Heart left ventricle (tissue), 13 donors: ENCODE data around the gene SH3BGR.

Experiments used
- POLR2A ChIP-seq, 2 donors: fragments of 450-650 bp; IDR thresholded peaks; one replicate each; pipeline ENCODE4 v1.6.1; 2017; ENCODE audit warnings: antibody characterized with exemption in 2 of 2, mild to moderate bottlenecking in 2 of 2, moderate library complexity in 2 of 2
- TF ChIP-seq, protein P1 (sequence below), 12 donors: fragments of 200-600 bp; sonication (generic) in 4 of 12; IDR thresholded peaks; one replicate each; pipeline versions ENCODE4 v1.5.0 to v1.8.0; 2018 to 2022; ENCODE audit warnings: antibody characterized with exemption in 12 of 12, mild to moderate bottlenecking in 5 of 12
- donor health status: ischemic (EF 13 %, LVEDD 7.1; RV severe dilation, severe dysfunction).
- donor health status: DM: no; HTN: yes; CAD: no.
- donor health status: DM: no; HTN: no; CAD: no.
- donor health status: ischemic (EF 25% LVEDD 6.9; RV normal size, moderate dysfunction).
- donor health status: ischemic (EF 25% LVEDD 5.7; RV mildly dilated, moderate dysfunction).
- donor health status: ischemic (EF 35%, LVEDD 5.7; RV mildly dilated, moderate dysfunction).
- donor health status: nonischemic (EF 11% LVEDD 7.7; RV severe dilation, severe dysfunction).
- donor health status: DM: yes; HTN: yes; CAD: no.
- donor health status: PGD.
- donor health status: ischemic (EF 29% LVEDD 5.4; RV normal size, mild dysfunction).
- donor health status: nonischemic (EF 23%, LVEDD 6.1; RV moderate dilation, normal function).

DNA sequence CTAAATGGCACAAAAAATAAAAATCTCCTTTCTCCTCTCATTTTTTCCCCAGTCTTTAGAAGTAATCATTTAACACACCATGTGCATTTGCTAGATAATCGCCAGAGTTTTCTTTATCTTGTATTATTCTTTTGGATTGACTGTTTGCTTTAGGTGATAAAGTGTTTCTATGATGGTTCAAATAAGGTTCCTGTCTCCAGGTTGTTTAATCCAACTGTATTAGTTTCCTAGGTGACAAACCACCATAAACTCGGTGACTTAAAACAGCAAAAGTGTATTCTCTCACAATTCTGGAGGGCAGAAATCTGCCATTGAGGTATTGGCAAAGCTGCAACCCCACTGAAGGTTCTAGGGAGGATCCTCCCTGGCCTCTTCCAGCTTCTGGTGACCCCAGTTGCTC lies 109.4 kb downstream of the SH3BGR start:
- no peak for TF ChIP-seq POLR2A (IDR thresholded peaks at IDR 0.05)
- TF ChIP-seq, protein P1, sequence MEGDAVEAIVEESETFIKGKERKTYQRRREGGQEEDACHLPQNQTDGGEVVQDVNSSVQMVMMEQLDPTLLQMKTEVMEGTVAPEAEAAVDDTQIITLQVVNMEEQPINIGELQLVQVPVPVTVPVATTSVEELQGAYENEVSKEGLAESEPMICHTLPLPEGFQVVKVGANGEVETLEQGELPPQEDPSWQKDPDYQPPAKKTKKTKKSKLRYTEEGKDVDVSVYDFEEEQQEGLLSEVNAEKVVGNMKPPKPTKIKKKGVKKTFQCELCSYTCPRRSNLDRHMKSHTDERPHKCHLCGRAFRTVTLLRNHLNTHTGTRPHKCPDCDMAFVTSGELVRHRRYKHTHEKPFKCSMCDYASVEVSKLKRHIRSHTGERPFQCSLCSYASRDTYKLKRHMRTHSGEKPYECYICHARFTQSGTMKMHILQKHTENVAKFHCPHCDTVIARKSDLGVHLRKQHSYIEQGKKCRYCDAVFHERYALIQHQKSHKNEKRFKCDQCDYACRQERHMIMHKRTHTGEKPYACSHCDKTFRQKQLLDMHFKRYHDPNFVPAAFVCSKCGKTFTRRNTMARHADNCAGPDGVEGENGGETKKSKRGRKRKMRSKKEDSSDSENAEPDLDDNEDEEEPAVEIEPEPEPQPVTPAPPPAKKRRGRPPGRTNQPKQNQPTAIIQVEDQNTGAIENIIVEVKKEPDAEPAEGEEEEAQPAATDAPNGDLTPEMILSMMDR (IDR thresholded peaks at IDR 0.05), result no peak
